Right kidney (tissue), 1 donor: ENCODE data around the gene SLC9B1.
A peak's percentile ranks its signal among the peaks of the same experiment; 100 is the strongest.
"Not testable (repeated sequence)": the region's sequence is repeated elsewhere in the genome, so short reads cannot be mapped to it uniquely, and the experiment has no call there.

Experiments
- DNase-seq: peaks from one replicate; pipeline ENCODE4 v3.0.0-alpha.2; 2016

The SLC9B1 gene

DNA sequence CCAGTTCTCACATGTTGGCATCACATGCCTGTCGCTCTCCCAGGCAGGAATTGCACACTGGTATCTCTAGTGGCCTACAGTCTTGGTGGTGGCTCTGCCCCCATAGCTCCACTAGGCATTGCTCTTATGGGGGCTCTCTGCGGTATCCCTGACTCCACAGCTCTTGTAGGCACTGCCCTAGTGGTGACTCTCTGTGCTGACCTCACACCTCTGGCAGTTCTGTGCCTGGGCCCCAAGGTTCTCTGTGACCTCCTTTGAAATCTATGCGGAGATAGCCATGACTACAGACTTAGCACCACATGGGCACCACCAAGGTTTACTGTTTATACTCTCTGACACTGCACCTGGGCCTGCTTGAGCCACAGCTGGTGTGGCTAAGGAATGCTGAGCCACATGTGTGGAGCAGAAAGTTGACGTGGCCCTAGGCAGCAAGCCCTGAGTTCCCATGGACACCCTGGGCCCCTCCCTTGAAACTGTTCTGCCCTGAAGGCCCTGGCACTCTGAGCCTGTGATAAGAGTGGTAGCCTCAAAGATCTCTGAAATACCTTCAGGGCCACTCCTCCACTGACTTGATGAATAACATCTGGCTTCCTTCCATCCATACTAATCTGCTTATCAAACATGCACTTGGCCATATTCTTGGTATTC, 8.0 kb downstream of the SLC9B1 start:
- peak; percentile 12 for DNase-seq

DNA sequence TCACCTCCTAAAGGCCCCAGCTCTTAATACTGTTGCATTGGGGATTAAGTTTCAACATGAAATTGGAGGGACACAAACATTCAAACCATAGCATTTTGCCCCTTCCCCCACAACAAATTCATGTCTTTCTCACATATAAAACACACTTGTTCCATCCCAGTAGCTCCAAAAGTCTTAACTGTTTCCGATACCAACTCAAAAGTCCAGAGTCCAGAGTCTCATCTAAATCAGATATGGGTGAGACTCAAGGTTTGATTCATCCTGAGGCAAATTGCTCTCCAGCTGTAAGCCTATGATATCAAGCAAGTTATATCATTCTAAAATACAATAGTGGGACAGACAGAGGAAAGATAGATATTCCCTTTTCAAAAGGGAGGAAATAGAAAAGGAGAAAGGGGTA, 8.7 kb downstream of the SLC9B1 start:
- no peak for DNase-seq

DNA sequence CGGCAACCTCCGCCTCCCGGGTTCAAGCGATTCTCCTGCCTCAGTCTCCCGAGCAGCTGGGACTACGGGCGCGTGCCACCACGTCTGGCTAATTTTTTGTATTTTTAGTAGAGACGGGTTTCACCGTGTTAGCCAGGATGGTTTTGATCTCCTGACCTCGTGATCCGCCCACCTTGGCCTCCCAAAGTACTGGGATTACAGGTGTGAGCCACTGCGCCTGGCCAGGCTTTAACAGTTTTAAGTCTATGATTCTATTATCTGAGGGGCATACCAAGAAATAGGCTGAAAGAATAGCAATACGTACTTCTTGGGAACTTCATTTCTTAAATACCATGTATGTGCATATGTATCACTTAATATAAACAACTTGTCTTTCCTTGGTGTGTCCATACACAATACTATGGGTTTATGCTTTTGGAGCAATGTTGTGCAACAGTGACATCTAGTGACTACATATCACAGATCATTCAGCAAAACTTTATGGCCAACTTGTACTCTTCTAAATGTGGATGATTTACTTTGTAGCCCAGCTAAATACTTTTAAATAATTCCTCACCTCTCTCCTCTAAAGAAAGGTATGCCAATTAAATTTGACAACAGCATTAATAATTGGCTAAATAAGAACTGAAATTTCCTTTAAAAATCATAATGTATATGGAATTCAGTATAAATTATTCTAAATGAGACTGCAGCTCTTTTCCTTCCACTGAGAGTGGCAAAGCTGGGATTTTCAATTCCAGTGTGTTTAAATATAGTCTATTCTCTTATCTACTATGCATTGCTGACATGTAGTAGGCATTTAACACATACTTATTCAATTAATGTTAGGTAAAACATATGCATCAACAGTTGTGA, 10.4 kb downstream of the SLC9B1 start:
- DNase-seq, result no peak

DNA sequence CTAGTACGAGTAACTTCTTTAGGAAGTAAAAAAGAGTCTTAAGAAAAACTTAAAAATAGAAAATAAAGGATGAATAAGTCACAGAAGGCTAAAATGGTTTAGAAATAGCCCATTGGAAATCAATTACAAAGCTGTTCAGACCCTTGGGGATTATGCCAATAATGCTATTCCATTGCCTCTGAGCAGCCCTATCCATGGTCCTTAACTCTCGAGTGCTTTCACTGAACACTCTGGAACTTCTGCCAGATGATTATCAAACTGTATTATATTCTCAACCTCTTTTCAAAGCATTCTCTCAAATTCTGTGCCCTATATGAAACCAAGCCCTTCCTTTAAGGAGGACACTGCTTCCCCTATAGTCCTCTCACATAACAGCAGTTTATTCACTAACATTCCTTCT, 17.0 kb downstream of the SLC9B1 start:
- DNase-seq, result no peak

DNA sequence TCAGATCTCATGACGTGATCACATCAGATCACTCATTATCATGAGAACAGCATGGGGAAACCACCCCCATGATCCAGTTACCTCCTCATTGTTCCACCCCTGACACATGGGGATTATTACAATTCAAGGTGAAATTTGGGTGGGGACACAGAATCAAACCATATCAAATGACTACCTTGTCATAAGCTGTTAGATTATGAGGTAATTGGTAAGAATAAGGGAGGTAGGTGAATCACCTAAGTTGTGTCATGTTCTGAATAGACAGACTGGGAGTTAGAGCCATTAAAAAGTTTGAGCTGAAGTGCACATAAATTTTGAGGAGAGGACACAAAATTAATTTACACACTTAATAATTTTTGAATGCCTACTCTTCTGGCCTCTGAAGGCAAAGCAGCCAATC, 24.7 kb downstream of the SLC9B1 start:
- no peak for DNase-seq

DNA sequence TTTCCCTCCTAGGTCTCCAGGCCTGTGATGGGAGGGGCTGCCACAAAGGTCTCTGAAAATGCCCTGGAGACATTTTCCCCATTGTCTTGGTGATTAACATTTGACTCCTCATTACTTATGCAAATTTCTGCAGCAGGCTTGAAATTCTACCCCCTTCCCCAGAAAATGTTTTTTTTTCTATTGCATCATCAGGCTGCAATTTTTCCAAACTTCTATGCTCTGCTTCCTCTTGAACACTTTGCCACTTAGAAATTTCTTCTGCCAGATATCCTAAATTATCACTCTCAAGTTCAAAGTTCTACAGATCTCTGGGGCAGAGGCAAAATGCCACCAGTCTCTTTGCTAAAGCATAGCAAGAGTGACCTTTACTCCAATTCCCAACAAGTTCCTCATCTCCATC, 25.5 kb downstream of the SLC9B1 start:
- DNase-seq, result not testable (repeated sequence)

DNA sequence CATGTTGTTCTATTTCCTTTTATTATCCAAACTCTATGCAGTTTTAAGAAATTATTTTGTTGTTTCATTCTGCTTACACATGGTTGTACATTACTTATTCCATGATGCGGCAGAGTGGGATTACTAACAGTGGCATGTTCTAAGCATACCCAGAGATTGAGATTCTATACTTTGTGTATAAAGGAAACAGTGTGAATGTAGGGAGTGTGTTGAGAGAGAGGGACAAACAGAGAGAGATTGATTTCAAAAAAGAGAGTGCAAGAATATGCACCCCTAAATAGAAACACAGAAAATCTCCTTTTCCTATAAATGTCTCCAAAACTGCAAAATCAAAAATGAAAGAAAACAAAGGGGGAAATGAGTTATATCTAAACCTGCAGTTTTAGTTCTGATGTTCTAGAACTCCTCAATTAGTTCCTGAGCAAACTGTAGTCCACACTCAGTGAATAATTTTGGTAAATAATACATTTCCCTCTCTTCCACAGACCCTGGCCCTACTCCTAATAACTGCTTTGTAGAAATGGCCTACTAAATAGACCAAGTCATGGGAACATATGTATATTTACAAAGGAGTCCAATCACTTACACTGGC, 31.0 kb downstream of the SLC9B1 start:
- no peak for DNase-seq

DNA sequence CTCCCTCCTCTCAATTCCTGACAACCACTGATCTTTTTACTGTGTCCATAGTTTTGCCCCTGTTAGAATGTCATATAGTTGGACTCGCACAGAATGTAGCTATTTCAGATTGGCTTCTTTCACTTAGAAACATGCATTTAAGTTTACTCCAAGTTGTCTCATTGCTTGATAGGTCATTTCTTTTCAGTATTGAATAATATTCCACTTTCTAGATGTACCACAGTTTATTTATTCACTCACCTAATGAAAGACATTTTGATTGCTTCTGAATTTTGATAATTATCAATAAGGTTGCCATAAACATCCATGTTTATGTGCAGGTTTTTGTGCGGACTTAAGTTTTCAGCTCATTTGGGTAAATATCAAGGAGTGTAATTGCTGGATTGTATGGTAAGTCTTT, 38.5 kb downstream of the SLC9B1 start:
- DNase-seq, result no peak

DNA sequence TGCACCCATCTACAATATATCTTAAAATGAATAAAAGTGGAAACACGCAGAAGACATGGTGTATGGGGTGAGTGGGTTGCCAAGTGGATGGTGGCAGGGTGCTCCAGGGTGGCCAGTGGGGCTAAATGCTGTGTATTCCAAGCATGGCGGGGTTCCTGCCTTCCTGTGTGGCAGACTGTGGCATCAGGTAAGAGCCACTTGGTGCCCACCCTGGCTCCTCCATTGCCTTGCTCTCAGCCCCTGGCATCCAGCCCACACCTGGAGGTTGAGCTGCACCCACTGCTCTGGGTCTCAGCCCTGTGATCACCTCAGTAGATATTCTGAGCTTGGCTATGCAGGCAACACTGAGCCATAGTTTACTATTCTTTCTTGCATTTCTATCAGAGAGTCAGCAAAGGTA, 57.7 kb downstream of the SLC9B1 start:
- not testable (repeated sequence) for DNase-seq

DNA sequence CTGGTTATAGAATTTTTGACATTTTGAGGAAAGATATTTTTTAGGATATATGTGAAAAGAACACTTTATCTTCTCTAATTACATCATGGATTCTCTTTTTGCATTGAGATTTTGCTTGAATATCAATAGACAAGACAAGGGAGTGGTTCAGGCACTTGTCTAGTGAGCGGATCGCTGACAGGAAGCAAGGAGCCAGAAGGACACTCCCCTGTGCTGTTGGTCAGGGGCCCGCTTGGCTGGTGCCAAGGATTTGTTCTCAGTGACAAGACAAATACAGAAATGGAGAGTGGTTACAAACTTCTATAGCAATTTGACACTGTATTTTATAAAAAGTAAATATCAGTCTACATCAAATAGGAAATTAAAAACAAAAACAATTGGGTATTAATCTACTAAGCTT, 60.0 kb downstream of the SLC9B1 start:
- DNase-seq, result no peak

DNA sequence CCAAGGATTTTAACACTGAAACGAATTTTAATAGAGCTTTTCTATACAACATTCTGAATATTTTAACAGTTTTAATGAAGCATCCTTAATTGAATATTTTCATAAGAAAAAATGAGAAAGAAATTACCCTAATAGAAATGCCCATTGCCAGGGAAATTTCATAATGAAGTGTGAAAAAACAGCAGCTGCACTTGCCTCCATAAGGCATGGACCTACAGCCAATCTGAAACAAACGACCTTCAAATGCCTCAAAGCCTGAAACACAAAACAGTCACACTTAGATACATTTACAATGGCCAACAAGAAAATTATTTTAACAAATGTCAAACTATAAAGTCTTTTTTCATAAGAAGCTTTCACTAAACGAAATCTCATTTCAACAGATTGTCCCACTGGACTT, 74.4 kb downstream of the SLC9B1 start:
- no peak for DNase-seq

DNA sequence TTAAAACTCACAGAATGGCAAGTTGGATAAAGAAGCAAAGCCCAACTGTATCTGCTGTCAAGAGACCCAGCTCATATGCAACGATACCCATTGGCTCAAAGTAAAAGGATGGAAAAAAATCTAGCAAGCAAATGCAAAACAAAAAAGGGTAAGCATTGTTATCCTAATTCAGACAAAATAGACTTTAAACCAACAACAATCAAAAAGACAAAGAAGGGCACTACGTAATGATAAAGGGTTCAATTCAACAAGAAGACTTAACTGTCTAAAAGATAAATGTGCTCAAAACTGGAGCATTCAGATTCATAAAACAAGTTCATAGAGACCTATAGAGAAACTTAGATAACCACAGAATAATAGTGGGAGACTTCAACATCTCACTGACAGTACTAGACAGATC, 81.4 kb downstream of the SLC9B1 start:
- DNase-seq, result not testable (repeated sequence)

DNA sequence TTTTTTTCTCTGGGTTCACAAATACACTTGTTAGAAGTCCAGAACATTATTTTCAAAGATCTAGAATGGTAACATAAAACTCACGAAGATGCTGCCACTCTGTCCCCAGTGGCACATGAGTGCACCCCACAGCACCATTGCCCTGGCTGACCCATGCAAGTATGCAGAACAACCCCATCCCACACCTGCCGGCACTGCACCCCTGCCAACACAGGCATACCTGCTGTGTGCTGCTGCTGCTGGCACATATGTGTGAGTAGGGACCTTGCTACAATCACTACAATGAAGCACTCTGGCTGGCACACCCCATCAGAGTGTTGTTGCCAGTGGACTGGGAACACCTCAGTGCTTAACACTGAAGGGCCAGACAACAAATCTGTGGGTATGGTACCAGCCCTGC, 83.8 kb downstream of the SLC9B1 start:
- DNase-seq, result no peak

DNA sequence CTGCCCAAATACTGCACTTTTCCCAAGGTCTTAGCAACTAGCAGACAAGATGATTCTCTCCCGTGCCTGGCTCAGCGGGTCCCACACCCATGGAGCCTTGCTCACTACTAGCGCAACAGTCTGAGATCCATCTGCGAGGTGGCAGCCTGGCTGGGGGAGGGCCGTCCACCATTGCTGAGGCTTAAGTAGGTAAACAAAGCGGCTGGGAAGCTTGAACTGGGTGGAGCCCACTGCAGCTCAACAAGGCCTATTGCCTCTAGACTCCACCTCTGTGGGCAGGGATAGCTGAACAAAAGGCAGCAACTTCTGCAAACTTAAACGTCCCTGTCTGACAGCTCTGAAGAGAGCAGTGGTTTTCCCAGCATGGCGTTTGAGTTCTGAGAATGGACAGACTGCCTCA, 99.8 kb downstream of the SLC9B1 start:
- not testable (repeated sequence) for DNase-seq

DNA sequence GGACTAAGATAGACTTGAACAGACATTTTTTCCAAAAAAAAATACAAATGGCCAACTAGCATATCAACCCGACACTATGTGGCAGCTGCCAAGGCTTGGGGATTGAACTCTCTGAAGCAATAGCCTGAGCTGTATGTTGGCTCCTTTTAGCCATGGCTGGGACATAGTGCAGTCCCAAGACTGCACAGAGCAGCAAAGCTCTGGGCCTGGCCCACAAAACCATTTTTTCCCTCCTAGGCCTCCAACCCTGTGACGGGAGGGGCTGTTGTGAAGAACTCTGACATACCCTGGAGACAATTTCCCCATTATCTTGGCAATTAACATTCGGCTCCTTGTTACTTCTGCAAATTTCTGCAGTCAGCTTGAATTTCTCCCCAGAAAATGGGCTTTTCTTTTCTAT, 100.6 kb downstream of the SLC9B1 start:
- DNase-seq, result no peak

DNA sequence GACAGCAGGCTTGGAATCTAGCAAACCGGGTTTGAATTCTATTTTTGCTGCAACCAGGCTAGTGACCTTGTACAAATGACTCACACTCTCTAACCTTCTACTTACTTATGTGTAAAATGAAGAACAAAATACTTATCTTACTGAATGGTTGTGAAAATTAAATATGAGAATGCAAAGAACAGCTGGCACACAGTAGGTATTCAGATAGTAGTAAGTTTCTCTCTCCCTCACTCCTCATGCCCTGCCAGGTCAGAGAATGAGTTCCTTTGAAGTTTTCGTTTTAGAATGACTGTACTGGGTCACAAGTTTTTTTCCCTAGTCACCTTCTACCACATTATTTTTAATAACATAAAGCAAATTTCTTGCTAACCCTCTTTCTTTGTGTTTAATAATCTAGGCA, 117.7 kb downstream of the SLC9B1 start:
- DNase-seq, result no peak

DNA sequence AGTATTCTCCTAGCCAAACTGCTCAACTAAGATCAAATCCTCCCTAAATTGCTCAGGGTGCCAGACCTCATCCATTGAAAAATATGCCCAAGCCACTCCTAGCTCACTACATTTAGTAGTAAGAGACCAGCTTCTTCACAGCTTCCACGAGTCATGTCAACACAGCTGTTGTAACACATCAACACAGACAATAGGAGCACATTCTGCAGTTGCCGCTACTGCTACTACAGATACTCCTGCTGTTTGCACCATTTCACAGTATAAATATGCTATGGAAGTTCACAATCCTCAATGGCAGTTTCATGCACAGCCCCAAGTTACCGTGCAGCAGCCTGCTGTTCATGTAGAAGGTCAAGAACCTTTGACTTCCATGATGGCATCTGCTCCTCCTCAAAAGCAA, 121.9 kb downstream of the SLC9B1 start:
- not testable (repeated sequence) for DNase-seq

DNA sequence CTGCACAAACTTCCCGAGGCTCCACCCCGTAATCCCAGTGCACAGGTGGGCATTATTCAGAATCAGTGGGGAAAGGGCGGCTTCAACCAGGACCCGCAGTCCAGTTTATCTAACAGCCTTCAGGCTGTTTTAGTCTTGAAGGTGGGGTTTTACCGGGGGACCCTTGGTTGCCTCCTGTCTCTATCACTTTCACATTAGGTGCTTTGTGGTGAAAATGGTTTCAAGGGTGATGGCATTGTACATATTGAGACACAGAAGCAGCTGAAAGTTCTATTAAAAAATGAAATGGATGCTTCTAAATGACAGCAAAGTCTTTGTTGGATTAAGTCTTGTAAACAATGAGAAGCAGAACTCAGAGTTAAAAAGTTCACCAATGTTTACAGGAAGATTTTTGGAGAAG, 123.0 kb downstream of the SLC9B1 start:
- not testable (repeated sequence) for DNase-seq

DNA sequence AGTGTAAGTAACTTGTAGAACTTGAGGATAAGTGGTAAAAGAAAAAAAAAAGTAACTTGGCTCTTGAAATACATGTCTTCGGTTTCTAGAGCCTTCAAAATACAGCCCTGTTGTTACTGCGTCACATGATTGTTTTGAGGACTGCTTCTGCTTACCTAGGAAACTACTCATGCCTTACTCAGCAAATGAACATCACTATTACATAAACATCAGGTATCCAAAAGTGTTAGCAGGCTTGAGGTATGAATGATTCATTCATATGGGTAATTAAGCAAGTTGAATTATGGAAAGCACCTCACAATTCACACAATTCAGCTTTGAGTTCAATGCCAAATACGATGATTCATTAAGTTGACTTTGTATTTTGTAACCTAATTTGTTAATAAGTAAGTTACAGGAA, 129.6 kb downstream of the SLC9B1 start:
- not testable (repeated sequence) for DNase-seq

DNA sequence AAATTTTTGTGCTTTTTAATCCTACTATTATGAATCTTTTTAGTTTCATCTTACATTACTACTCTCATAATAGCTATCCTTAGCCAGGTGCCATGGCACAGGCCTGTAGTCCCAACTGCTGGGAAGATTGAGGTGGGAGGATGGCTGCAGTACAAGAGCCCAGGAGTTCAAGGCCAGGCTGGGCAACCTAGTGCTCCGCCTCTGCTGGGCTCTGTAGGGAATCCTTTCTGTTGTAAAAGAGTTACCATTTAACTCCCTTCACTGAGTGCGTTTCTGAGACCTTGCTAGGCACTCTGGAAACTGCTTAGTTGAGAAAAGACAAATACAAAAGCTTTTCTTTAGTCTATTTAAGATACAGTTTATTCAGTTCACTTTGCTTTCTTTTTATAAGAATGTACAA, 130.9 kb downstream of the SLC9B1 start:
- DNase-seq, result not testable (repeated sequence)

DNA sequence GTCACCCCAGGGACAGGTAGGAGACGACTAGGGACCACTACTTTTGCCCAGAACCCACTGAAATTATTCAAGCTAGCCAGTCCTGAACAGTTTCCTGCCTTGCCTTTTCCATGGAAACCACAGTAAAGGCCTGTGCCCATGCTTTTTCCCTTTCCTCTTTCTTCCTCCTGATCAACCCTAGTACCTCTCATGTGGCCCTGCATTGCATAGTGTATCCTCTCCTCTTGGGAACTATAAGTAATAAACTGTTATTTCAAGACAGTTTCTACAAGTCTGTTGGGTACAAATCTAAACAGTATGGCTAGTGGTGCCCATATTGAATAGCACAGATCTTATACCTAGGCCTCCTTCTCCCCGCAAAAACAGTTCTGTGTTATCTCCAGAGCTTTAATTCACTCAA, 136.2 kb downstream of the SLC9B1 start:
- DNase-seq, result no peak

DNA sequence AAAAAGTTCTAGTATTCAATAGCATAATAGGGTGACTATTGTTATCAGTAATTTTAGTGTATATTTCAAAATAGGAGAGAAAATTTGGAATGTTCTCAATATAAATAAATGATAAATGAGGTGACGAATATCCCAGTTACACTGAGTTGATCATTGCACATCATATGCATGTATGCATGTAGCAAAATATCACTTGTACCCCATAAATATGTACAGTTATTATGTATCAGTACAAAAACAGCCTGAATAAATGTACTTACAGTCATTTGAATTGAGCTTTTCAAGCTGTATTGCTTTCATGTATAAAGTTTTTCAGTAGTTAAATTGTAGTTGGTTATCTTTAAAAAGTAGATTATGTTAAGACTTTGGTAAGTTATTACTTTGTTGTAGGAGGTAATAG, 138.2 kb downstream of the SLC9B1 start:
- DNase-seq, result no peak

DNA sequence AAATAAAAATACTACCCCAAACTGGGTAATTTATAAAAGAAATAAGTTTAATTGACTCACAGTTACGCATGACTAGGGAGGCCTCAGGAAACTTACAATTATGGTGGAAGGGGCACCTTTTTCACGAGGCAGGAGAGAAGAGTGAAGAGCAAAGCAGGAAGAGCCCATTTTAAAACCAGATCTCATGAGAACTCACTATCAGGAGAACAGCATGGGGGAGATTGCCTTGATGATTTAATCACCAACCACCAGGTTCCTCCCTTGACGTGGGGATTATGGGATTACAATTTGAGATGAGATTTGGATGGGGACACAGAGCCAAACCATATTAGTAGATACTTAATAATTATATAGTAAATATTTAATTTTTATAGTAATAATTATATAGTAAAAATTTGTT, 140.6 kb downstream of the SLC9B1 start:
- DNase-seq, result no peak

DNA sequence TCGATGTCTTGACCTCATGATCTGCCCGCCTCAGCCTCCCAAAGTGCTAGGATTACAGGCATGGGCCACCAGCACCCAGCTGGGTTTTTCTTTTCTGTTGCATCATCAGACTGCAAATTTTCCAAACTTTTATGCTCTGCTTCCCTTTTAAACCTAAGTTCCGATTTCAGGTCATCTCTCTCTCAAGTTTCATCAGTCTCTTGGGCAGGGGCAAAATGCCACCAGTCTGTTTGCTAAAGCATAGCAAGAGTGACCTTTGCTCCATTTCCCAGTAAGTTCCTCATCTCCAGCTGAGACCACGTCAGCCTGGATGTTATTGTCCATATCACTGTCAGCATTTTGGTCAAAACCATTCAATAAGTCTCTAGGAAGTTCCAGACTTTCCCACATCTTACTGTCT, 141.2 kb downstream of the SLC9B1 start:
- not testable (repeated sequence) for DNase-seq
